OCI-LY1 (cell line): ENCODE data around the gene TBX15.

Experiments
- CTCF ChIP-seq: fragments of 200-600 bp; sonication (generic), shearing (Covaris generic); IDR thresholded peaks from 2 replicates; pipeline ENCODE4 v1.5.1; 2017; ENCODE audit warnings: mild to moderate bottlenecking, antibody characterized with exemption, low read length, moderate library complexity, mixed read lengths
- EZH2 ChIP-seq: fragments of 200-600 bp; sonication (generic), shearing (Covaris generic); IDR thresholded peaks from 2 replicates; pipeline ENCODE4 v1.8.0; 2017; ENCODE audit warnings: borderline replicate concordance, mixed run types, mild to moderate bottlenecking, antibody characterized with exemption, low read length, moderate library complexity, mixed read lengths

DNA sequence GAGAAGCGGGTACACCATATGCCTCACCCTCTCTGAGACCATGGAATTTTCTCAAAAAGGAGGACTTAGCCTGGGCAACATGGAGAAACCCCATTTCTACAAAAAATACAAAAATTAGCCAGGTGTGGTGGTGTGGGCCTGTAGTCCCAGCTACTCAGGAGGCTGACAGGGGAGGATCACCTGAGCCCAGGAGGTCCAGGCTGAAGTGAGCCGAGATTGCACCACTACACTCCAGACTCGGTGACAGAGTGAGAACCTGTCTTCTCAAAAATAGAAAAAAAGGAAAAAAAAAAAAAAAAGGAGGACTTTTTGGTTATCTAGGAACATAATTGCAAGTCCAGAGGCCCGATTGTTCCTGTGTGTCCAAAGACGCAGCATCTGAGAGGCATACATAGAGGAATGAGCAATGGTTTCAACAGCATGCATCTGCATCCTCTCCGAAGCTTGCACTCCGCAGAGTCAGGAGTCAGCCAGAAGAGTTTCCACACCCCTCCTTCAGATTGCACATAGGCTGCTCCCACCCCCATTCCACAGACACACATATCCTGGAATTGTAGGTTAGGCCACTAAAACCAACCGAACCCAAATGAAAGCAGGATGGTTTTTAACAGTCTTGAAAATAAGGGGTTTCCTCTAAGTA, 2.5 kb upstream of the TBX15 start:
- TF ChIP-seq CTCF (no peak), EZH2 (no peak)
